Liver (tissue), 9 donors: ENCODE measurements around the gene ANAPC16. TPM values are rescaled to one million over a fixed set of nuclear protein-coding genes. Genes with fewer than 3 reads are reported as not detected.
"Not testable (repeated sequence)": the region's sequence is repeated elsewhere in the genome, so short reads cannot be mapped to it uniquely, and the experiment has no call there.

Experiments
- DNase-seq: peaks from one replicate; pipeline ENCODE4 v3.0.0-alpha.2; 2017; ENCODE audit warnings: low spot score
- H3K27ac ChIP-seq, 2 donors: one replicate each; pipeline ENCODE4 v1.7.0; 2013; ENCODE audit warnings: inconsistent platforms in 2 of 2, low read length in 2 of 2, control low read depth in 1 of 2, low read depth in 1 of 2, mild to moderate bottlenecking in 1 of 2
- H3K27me3 ChIP-seq, 4 donors: one replicate each; pipeline versions ENCODE4 v1.6.1 to v1.7.0; 2013; ENCODE audit warnings: low read length in 3 of 4, inconsistent platforms in 1 of 4, mild to moderate bottlenecking in 1 of 4, moderate library complexity in 1 of 4; ENCODE audit not compliant: control insufficient read depth in 4 of 4, insufficient read depth in 4 of 4
- H3K36me3 ChIP-seq, 4 donors: one replicate each; pipeline versions ENCODE4 v1.6.1 to v1.7.0; 2013; ENCODE audit warnings: low read length in 3 of 4, mild to moderate bottlenecking in 3 of 4, low read depth in 1 of 4, moderate library complexity in 1 of 4; ENCODE audit not compliant: control insufficient read depth in 4 of 4, insufficient read depth in 3 of 4
- H3K4me1 ChIP-seq, 4 donors: one replicate each; pipeline versions ENCODE4 v1.6.1 to v1.7.0; 2013; ENCODE audit warnings: low read length in 3 of 4, mild to moderate bottlenecking in 3 of 4, moderate library complexity in 1 of 4; ENCODE audit not compliant: control insufficient read depth in 4 of 4, insufficient read depth in 4 of 4
- H3K4me3 ChIP-seq, 3 donors: one replicate each; pipeline versions ENCODE4 v1.6.1 to v1.7.0; 2013; ENCODE audit warnings: low read length in 3 of 3, control low read depth in 1 of 3, low read depth in 1 of 3, mild to moderate bottlenecking in 1 of 3
- H3K9ac ChIP-seq, 2 donors: one replicate each; pipeline ENCODE4 v1.7.0; 2013; ENCODE audit warnings: low read length in 2 of 2, mild to moderate bottlenecking in 2 of 2, moderate library complexity in 2 of 2, control low read depth in 1 of 2, low read depth in 1 of 2
- H3K9me3 ChIP-seq, 4 donors: one replicate each; pipeline versions ENCODE4 v1.6.1 to v1.7.0; 2013; ENCODE audit warnings: low read length in 3 of 4; ENCODE audit not compliant: control insufficient read depth in 4 of 4
- ATF3 ChIP-seq: IDR thresholded peaks from 2 replicates; pipeline ENCODE4 v1.6.1; 2016; ENCODE audit warnings: antibody characterized with exemption
- CTCF ChIP-seq: fragments of 150-350 bp; IDR thresholded peaks from 2 replicates; pipeline ENCODE4 v1.5.1; 2017; ENCODE audit warnings: improper control_type of control experiment, low read depth, low read length; ENCODE audit not compliant: missing input control
- EGR1 ChIP-seq, 2 donors: IDR thresholded peaks; 2 replicates each; pipeline ENCODE4 v1.6.1; 2016 to 2018; ENCODE audit warnings: antibody characterized with exemption in 2 of 2, low read depth in 2 of 2
- FOXA1 ChIP-seq: IDR thresholded peaks from 2 replicates; pipeline ENCODE4 v1.6.1; 2016; ENCODE audit warnings: antibody characterized with exemption
- FOXA2 ChIP-seq: IDR thresholded peaks from 2 replicates; pipeline ENCODE4 v1.6.1; 2016; ENCODE audit warnings: antibody characterized with exemption
- GABPA ChIP-seq, 2 donors: IDR thresholded peaks in 1 of 2; conservative IDR thresholded peaks in 1 of 2; 2 replicates each; pipeline ENCODE4 v1.6.1; 2016; ENCODE audit warnings: antibody characterized with exemption in 2 of 2, mild to moderate bottlenecking in 1 of 2, moderate library complexity in 1 of 2
- HNF4A ChIP-seq, 2 donors: conservative IDR thresholded peaks; 2 replicates each; pipeline ENCODE4 v1.6.1; 2016; ENCODE audit warnings: antibody characterized with exemption in 2 of 2, mild to moderate bottlenecking in 2 of 2
- HNF4G ChIP-seq: IDR thresholded peaks from 2 replicates; pipeline ENCODE4 v1.6.1; 2016; ENCODE audit warnings: antibody characterized with exemption
- JUND ChIP-seq, 2 donors: IDR thresholded peaks; 2 replicates each; pipeline ENCODE4 v1.6.1; 2016; ENCODE audit warnings: antibody characterized with exemption in 2 of 2
- MAX ChIP-seq: IDR thresholded peaks from 2 replicates; pipeline ENCODE4 v1.6.1; 2016; ENCODE audit warnings: antibody characterized with exemption
- NR2F2 ChIP-seq: IDR thresholded peaks from 2 replicates; pipeline ENCODE4 v1.6.1; 2016; ENCODE audit warnings: antibody characterized with exemption
- RAD21 ChIP-seq, 2 donors: IDR thresholded peaks; 2 replicates each; pipeline ENCODE4 v1.6.1; 2016; ENCODE audit warnings: antibody characterized with exemption in 2 of 2, mild to moderate bottlenecking in 2 of 2
- REST ChIP-seq: IDR thresholded peaks from 2 replicates; pipeline ENCODE4 v1.6.1; 2016; ENCODE audit warnings: antibody characterized with exemption, mild to moderate bottlenecking
- RXRA ChIP-seq, 2 donors: IDR thresholded peaks; 2 replicates each; pipeline ENCODE4 v1.6.1; 2017 to 2018; ENCODE audit warnings: antibody characterized with exemption in 2 of 2, mild to moderate bottlenecking in 1 of 2
- SP1 ChIP-seq: IDR thresholded peaks from 2 replicates; pipeline ENCODE4 v1.6.1; 2018; ENCODE audit warnings: antibody characterized with exemption, mild to moderate bottlenecking
- TAF1 ChIP-seq: conservative IDR thresholded peaks from 2 replicates; pipeline ENCODE4 v1.6.1; 2016; ENCODE audit warnings: antibody characterized with exemption, mild to moderate bottlenecking
- YY1 ChIP-seq: IDR thresholded peaks from 2 replicates; pipeline ENCODE4 v1.6.1; 2016; ENCODE audit warnings: antibody characterized with exemption, mild to moderate bottlenecking
- ZBTB33 ChIP-seq: IDR thresholded peaks from 2 replicates; pipeline ENCODE4 v1.6.1; 2016; ENCODE audit warnings: antibody characterized with exemption
- WGBS: extraction: QIAGEN DNeasy Blood & Tissue Kit; methylation state at CpG from one replicate; pipeline ENCODE4 v1.1.7; 2013; 5-methylcytosine and 5-hydroxymethylcytosine counted together
- polyA plus RNA-seq, 2 donors: library from polyadenylated mRNA; stranded (reverse) in 1 of 2; unstranded in 1 of 2; fragments of 200-250 nt in 1 of 2; fragments of >200 nt in 1 of 2; fragmentation: Nextera tagmentation in 1 of 2; extraction: Ambion mirVana in 1 of 2; gene quantifications; one replicate each; pipeline versions ENCODE4 v1.2.1 to v1.2.3, GENCODE V29; 2013 to 2015
- total RNA-seq, 2 donors: library from RNA; depleted of rRNA; stranded (reverse); fragments of >200 nt; gene quantifications; one replicate each; pipeline ENCODE4 v1.2.3, GENCODE V29; 2014
- donor health status: healthy.
- donor health status: healthy.
- donor health status: healthy.
- donor health status: healthy.
- donor health status: healthy.

ANAPC16 gene
- total and polyA plus RNA-seq, 4 donors: 36.8 to 96.3 (median 55.6) TPM

- H3K9ac ChIP-seq: peak overlapping the region in 1 of 2 donors; percentile 4
- H3K4me1 ChIP-seq: peaks cover 7 to 33% (median 23%) of the 10 kb centered on the region in 4 donors
- H3K4me3 ChIP-seq: no peak overlapping the region
- H3K36me3 ChIP-seq: no peaks in the 10 kb centered on the region
- DNase-seq: no peak
- peak overlapping the region; percentile 71 to 76 for H3K27ac ChIP-seq
- H3K27me3 ChIP-seq: no peaks in the 10 kb centered on the region
- 32% methylated on average over 10 of the region's 10 CpGs for WGBS
- TF ChIP-seq HNF4G (peak; percentile 37), HNF4A (conservative IDR thresholded peaks at IDR 0.05) (peak; percentile 3 to 31), CTCF (no peak), RXRA (IDR thresholded peaks at IDR 0.05) (peak; percentile 68 to 86), REST (peak; percentile 52), NR2F2 (peak; percentile 99), JUND (IDR thresholded peaks at IDR 0.05) (peak in 1 of 2 donors; percentile 55), TAF1 (peak; percentile 76), FOXA1 (peak; percentile 24), GABPA (IDR thresholded peaks at IDR 0.05 in 1 of 2, conservative IDR thresholded peaks at IDR 0.05 in 1 of 2) (peak in 1 of 2 donors; percentile 17), EGR1 (IDR thresholded peaks at IDR 0.05; ENCODE audit: low read depth in 2 of 2) (peak in 1 of 2 donors; percentile 60), YY1 (peak; percentile 59), SP1 (peak; percentile 97), ZBTB33 (no peak), FOXA2 (no peak), ATF3 (no peak), MAX (peak; percentile 83), RAD21 (IDR thresholded peaks at IDR 0.05) (peak; percentile 47 to 65)
- no peaks in the 10 kb centered on the region for H3K9me3 ChIP-seq
Measured at GRCh38 chr10:72248468-72249151, 32.8 kb downstream of the ANAPC16 start.

- peaks cover 7 to 28% (median 26%) of the 10 kb centered on the region in 4 donors for H3K4me1 ChIP-seq
- H3K27ac ChIP-seq: peak overlapping the region; percentile 71 to 76
- not testable (repeated sequence) for H3K4me3 ChIP-seq, H3K36me3 ChIP-seq, H3K27me3 ChIP-seq, DNase-seq, H3K9ac ChIP-seq, H3K9me3 ChIP-seq
- WGBS: 91% methylated on average over 17 of the region's 17 CpGs
Measured at GRCh38 chr10:72249176-72249862, 33.5 kb downstream of the ANAPC16 start.
